ENCODE measurements around the gene TIPARP. TPM values are rescaled to one million over a fixed set of nuclear protein-coding genes. Genes with fewer than 3 reads are reported as not detected.

TIPARP gene
- total and polyA plus RNA-seq, 2 of the 13 experiments (the other 11 are each of a cell fraction or from before 2014, with no cell fraction given) = 7.3 to 19.7 TPM

GRCh38 chr3:156674046-156674910, at the start of gene TIPARP (continued):
- TF ChIP-seq, protein P1, sequence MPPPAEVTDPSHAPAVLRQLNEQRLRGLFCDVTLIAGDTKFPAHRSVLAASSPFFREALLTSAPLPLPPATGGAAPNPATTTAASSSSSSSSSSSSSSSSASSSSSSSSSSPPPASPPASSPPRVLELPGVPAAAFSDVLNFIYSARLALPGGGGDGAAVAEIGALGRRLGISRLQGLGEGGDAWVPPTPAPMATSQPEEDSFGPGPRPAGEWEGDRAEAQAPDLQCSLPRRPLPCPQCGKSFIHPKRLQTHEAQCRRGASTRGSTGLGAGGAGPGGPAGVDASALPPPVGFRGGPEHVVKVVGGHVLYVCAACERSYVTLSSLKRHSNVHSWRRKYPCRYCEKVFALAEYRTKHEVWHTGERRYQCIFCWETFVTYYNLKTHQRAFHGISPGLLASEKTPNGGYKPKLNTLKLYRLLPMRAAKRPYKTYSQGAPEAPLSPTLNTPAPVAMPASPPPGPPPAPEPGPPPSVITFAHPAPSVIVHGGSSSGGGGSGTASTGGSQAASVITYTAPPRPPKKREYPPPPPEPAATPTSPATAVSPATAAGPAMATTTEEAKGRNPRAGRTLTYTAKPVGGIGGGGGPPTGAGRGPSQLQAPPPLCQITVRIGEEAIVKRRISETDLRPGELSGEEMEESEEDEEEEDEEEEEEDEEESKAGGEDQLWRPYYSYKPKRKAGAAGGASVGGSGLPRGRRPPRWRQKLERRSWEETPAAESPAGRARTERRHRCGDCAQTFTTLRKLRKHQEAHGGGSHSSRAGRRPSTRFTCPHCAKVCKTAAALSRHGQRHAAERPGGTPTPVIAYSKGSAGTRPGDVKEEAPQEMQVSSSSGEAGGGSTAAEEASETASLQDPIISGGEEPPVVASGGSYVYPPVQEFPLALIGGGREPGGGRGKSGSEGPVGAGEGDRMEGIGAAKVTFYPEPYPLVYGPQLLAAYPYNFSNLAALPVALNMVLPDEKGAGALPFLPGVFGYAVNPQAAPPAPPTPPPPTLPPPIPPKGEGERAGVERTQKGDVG (CRISPR knock-in tag; IDR thresholded peaks at IDR 0.05; ENCODE audit: borderline replicate concordance) = peak; percentile 93
- peak; percentile 59; the same call in 1 of the 2 replicates for TF ChIP-seq FOXA3 (CRISPR knock-in tag; IDR thresholded peaks at IDR 0.05)
- peak; percentile 78; the same call in 1 of the 2 replicates for TF ChIP-seq ZNF292 (CRISPR knock-in tag; IDR thresholded peaks at IDR 0.05; ENCODE audit: borderline replicate concordance, low read depth)
- TF ChIP-seq TOE1 (CRISPR knock-in tag; IDR thresholded peaks at IDR 0.05) = peak; percentile 73; the same call in 1 of the 2 replicates
- no peak for TF ChIP-seq SNAI1 (CRISPR knock-in tag; IDR thresholded peaks at IDR 0.05; ENCODE audit: borderline replicate concordance)
- TF ChIP-seq FOXC1 (CRISPR knock-in tag; IDR thresholded peaks at IDR 0.05; ENCODE audit: borderline replicate concordance) = peak; percentile 98
- TF ChIP-seq ZNF879 (CRISPR knock-in tag; IDR thresholded peaks at IDR 0.05) = 0 out of 2 replicates have a peak, but pooled peaks have one; percentile 57
- peak; percentile 49; the same call in 1 of the 2 replicates for TF ChIP-seq HNF4A (CRISPR knock-in tag; IDR thresholded peaks at IDR 0.05)
- peak; percentile 27; the same call in 1 of the 2 replicates for TF ChIP-seq ZNF333 (CRISPR knock-in tag; IDR thresholded peaks at IDR 0.05; ENCODE audit: borderline replicate concordance)
- TF ChIP-seq SP2 (CRISPR knock-in tag; IDR thresholded peaks at IDR 0.05) = peak; percentile 54; the same call in 1 of the 2 replicates
- TF ChIP-seq, protein P2, sequence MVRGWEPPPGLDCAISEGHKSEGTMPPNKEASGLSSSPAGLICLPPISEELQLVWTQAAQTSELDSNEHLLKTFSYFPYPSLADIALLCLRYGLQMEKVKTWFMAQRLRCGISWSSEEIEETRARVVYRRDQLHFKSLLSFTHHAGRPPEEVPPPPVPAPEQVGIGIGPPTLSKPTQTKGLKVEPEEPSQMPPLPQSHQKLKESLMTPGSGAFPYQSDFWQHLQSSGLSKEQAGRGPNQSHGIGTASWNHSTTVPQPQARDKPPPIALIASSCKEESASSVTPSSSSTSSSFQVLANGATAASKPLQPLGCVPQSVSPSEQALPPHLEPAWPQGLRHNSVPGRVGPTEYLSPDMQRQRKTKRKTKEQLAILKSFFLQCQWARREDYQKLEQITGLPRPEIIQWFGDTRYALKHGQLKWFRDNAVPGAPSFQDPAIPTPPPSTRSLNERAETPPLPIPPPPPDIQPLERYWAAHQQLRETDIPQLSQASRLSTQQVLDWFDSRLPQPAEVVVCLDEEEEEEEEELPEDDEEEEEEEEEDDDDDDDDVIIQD (CRISPR knock-in tag; IDR thresholded peaks at IDR 0.05; ENCODE audit: low read depth) = peak; percentile 86
- TF ChIP-seq, protein P3, sequence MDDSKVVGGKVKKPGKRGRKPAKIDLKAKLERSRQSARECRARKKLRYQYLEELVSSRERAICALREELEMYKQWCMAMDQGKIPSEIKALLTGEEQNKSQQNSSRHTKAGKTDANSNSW (CRISPR knock-in tag; IDR thresholded peaks at IDR 0.05; ENCODE audit: borderline replicate concordance) = no peak
- TF ChIP-seq CERS6 (CRISPR knock-in tag; IDR thresholded peaks at IDR 0.05) = no peak
- TF ChIP-seq AGO1 (IDR thresholded peaks at IDR 0.05; ENCODE audit: low read depth, low read length, poor library complexity, severe bottlenecking) = peak; percentile 44
- TF ChIP-seq DMAP1 (CRISPR knock-in tag; IDR thresholded peaks at IDR 0.05) = peak; percentile 95
- TF ChIP-seq HNRNPK (IDR thresholded peaks at IDR 0.05; ENCODE audit: low read depth, low read length, poor library complexity, severe bottlenecking) = peak; percentile 24
- peak; percentile 94 for TF ChIP-seq ZNF691 (CRISPR knock-in tag; IDR thresholded peaks at IDR 0.05; ENCODE audit: borderline replicate concordance, low read depth)
- TF ChIP-seq, protein P4, sequence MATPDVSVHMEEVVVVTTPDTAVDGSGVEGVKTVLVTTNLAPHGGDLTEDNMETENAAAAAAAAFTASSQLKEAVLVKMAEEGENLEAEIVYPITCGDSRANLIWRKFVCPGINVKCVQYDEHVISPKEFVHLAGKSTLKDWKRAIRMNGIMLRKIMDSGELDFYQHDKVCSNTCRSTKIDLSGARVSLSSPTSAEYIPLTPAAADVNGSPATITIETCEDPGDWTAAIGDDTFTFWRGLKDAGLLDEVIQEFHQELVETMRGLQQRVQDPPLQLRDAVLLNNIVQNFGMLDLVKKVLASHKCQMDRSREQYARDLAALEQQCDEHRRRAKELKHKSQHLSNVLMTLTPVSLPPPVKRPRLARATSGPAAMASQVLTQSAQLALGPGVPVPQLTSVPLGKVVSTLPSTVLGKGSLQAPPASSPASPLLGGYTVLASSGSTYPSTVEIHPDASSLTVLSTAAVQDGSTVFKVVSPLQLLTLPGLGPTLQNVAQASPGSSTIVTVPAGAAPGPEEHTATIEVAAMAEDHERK (CRISPR knock-in tag; IDR thresholded peaks at IDR 0.05; ENCODE audit: low read depth) = no peak; the same call in 1 of the 2 replicates
- no peak for TF ChIP-seq KAT2B (IDR thresholded peaks at IDR 0.05; ENCODE audit: borderline replicate concordance, low read depth, low read length)
